ENCODE results near the gene GOLGA8J.
"Not testable (repeated sequence)": the region's sequence is repeated elsewhere in the genome, so short reads cannot be mapped to it uniquely, and the experiment has no call there.

Gene GOLGA8J, protein sequence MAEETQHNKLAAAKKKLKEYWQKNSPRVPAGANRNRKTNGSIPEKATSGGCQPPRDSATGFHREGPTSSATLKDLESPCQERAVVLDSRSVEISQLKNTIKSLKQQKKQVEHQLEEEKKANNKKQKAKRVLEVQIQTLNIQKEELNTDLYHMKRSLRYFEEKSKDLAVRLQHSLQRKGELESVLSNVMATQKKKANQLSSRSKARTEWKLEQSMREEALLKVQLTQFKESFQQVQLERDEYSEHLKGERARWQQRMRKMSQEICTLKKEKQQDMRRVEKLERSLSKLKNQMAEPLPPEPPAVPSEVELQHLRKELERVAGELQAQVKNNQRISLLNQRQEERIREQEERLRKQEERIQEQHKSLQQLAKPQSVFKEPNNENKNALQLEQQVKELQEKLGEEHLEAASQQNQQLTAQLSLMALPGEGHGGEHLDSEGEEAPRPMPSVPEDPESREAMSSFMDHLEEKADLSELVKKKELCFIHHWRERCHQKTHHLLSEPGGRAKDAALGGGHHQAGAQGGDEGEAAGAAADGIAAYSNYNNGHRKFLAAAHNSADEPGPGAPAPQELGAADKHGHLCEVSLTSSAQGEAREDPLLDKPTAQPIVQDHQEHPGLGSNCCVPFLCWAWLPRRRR

GRCh38 chr15:30082655-30083054, at the start of gene GOLGA8J:
Gene GOLGA8J, plus strand, starts transcription at chr15:30082955. Its CDS starts 98 bp downstream, at chr15:30083053.
- DNase-seq, result not testable (repeated sequence)

- DNase-seq, result no peak
Measured at GRCh38 chr15:30033211-30033610, 49.5 kb upstream of the GOLGA8J start.

DNA sequence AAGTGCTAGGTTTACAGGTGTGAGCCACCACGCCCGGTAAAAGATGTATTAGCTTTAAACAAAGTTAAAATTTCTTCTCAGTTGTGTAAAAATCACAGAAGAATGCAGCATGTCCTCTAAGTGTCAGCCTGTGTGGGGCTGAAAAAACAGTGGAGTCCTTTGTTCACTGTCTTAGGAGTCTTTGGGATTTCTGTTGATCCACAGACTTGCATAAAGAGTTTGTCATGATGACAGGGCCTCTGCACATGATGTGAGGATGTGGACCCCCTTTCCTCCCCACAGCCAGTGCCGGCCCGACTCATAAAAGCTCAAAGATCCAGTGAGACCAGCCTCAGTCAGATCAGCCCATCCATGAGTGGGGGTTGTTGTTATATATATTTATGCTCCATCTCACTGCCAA, 49.0 kb upstream of the GOLGA8J start:
- no peak for DNase-seq

GRCh38 chr15:30036036-30036703, 46.6 kb upstream of the GOLGA8J start:
- no peak for DNase-seq

DNA sequence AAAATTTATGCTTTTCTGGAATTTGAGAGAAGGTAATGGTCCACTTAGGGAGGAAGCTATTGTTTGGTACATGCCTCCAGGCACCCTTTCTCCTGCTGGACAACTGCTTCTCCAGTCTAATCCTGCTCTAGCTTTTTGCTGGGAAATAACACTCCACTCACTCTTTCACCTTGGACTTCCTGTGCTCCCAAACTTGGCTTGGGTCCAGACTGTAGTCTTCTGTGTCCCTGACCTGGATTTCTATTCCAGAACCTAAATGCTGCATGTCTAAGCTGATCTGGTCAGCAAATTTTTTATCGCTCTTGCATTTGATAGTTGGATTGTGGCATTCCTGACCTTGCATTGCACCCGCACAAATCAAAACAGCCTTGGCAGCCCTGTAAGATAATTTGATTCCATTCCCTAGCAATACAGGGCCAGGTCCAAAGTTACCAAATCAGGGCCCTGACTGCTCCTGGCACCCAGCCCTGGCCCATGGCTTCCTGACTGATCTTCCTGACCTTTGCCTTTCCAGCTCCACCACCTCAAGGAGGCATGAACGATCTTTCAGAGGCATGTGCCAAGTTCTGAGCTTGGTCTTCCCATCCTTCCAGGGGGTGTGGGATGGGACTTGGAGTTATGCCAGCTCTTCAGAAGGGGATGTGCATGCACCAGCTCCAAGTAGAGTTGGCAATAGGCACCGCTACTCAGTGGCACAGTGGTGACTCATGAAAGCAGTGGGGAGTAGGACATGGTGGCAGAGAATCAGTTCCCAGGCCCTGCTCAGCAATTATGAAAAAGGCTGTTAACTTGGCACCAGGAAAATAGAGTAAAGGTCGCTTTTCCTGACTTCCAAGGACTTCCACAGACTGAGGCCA, 43.9 kb upstream of the GOLGA8J start:
- DNase-seq, result no peak

GRCh38 chr15:30041868-30042267, 40.9 kb upstream of the GOLGA8J start:
- DNase-seq, result no peak

DNA sequence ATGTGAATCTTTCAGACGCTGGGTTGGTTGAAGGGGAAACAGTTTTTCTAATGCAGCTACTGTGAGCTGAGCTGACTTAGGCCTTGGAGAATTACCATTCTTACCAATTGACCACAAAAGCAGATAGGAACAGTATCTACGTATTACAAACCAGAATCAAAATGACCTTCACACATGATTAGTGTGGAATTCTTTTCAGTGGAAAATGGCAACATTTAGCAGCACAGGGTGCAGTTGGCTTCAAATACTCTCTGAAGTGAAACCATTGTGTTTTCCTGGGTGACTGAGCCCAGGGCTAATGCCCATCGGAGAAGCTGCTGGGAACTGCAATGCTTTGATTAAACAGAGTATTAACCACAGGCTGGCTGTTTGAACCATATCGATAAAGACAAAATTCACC, 40.2 kb upstream of the GOLGA8J start:
- DNase-seq, result no peak

DNA sequence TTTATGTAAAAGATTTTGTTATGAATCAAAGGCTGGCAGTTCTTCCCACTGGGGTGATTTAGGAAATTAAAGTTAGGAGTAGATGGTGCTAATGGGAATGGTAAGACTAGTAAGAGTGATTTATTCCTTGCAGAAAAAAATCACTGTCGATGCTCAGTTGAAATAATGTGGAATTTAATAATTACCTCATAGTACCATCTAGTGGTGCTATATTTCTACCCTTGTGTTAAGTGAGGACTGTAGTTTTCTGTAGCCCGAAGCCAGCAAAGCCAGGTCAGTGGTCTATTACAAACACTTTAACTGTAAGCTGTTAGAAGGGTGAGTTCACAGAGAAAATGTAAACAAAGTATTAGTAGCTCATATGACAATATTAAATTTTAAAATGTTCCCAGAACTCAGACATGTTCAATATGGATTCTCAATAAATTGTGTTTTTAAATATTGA, 39.5 kb upstream of the GOLGA8J start:
- no peak for DNase-seq

GRCh38 chr15:30044377-30044776, 38.4 kb upstream of the GOLGA8J start:
- no peak for DNase-seq

DNA sequence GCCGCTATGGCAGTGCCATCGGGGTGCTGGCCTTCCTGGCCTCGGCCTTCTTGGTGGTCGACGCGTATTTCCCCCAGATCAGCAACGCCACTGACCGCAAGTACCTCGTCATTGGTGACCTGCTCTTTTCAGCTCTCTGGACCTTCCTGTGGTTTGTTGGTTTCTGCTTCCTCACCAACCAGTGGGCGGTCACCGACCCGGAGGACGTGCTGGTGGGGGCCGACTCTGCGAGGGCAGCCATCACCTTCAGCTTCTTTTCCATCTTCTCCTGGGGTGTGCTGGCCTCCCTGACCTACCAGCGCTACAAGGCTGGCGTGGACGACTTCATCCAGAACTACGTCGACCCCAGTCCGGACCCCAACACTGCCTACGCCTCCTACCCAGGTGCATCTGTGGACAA, 37.9 kb upstream of the GOLGA8J start:
- not testable (repeated sequence) for DNase-seq

GRCh38 chr15:30045248-30046041, 37.3 kb upstream of the GOLGA8J start:
- not testable (repeated sequence) for DNase-seq

DNA sequence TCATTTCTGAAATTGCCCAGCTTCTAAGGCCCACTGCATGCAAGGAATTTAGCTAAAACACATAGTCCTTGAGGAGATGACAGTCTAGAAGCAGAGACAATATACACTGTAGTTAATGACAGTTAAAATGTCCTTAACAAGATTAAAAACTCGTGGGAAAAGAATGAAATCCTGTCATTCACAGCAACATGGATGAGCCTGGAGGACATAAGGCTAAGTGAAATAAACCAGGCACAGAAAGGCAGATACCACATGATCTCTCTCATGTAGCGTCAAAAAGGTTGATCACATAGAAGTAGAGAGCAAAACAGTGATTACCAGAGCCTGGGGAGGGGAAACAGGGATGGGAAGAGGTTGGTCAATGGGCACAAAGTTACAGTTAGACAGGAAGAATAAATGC, 36.3 kb upstream of the GOLGA8J start:
- DNase-seq, result no peak

DNA sequence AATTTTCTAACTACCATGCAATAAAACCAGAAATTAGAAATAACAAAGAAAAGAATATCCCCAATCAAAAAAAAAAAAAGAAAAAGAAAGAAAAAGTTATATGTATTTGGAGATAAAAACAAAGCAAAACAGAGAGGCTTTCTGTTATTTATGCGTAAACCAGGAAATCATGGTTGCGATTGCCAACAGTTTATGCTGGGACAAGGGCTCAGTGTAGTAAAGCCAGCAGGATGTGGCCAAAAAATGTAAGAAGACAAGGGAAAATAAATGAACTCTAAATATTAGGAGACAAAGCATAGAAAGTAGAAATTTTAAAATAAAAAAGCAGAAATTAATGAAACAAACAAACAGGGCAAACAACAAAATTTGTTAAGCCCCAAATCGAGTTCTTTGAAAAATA, 27.2 kb upstream of the GOLGA8J start:
- no peak for DNase-seq

- DNase-seq, result no peak
Measured at GRCh38 chr15:30056166-30056565, 26.6 kb upstream of the GOLGA8J start.

DNA sequence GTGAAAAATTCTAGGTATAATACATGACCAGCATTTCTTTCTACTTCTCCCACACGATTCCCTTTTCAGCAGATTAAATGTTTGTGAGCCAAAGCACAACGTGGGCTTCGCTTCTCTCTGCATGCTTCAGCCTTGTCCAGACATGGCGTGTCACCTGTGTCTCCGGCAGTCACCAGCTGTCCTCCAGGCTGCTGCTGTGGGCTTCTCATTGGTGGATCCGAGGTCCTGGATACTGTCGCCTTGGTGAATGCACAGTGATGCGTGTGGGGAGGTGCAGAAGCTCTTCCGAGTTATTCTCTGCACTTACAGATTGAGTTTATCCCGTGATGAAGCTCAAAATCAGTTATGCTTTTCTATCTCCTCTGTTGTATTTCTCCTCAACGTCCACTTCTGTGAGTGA, 23.0 kb upstream of the GOLGA8J start:
- DNase-seq, result no peak

- DNase-seq, result no peak
Measured at GRCh38 chr15:30062881-30063280, 19.9 kb upstream of the GOLGA8J start.

GRCh38 chr15:30063835-30064546, 18.8 kb upstream of the GOLGA8J start:
- no peak for DNase-seq

DNA sequence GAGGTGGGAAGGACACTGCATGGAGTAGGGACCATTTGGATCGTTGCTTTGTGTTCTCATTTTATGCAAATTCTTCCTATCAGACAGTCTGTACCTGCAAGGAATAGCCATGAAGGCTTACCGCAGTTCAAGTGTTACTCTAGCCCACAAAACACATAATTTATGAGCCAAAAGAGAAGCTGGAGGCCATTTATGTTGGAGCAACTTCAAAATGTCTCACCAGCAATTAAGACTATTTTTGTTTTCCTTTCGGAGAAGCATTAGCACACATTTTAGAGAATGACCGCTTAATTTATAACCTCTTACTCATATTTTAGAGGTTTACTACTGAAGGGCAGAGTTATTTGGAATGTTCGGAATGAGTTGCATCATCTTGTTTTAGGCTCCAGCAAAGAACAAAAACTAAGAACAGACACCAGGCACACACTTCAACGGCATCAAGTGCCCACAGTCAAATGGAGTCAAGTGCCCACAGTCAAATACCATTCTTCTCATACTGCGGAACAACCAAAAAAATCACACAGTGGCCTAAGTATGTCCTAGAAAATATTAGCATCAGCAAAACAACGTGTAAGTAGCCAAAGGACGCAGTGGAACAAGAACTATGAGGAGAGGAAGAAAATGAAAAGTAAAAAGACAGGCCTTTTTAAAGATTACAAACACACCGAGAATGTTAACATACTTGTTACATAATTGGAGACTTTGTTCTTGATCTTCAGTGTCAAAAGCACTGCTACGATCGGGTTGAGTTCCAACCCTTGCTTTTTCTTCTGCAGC, 17.5 kb upstream of the GOLGA8J start:
- DNase-seq, result no peak

DNA sequence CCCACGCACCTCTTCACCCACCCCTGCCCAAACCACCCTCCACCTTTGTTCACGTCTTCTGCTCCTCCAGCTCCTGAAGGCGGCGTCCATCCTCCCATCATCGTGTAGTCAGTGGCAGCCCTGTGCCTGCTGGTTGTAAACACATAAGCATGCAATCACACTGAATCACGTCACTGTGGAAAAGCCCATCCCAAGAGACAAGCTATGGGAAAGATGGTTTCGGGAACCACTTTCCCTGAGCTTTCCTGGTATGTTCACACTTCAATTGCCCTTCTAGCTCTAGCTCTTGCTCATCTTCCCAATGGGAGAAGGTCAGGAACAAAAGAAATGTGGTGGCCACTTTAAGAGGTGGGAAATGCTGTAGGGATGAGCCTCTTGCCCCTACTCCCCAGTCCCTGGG, 14.4 kb upstream of the GOLGA8J start:
- DNase-seq, result no peak

- no peak for DNase-seq
Measured at GRCh38 chr15:30072630-30073029, 10.1 kb upstream of the GOLGA8J start.

DNA sequence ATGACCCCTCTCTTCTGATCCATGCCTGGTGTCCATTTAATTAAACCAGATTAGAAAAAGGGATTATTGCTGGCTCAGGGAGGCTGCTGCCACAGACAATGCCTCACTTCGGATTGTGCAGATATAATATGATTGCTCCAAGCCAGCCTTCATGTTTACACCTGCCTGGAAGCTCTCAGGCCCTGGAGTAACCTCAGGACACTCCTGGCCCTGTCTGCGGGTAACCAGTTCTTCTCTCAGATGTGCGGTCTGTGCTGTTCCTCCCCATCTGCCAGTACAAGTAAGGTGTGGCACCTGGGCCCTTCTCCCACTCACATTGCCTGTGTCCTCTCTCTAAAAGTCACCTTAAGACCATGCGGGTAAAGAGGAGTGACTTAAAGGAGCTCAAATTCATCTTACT, 8.8 kb upstream of the GOLGA8J start:
- DNase-seq, result no peak
